ENCODE data around the gene LGR6. TPM values are rescaled to one million over a fixed set of nuclear protein-coding genes. Genes with fewer than 3 reads are reported as not detected.

Gene LGR6
- total RNA-seq, 1 donor from 2014 or later = not detected

GRCh38 chr1:202197653-202198365 is 4.2 kb downstream of the LGR6 start:
- H3K4me3 ChIP-seq (ENCODE audit: low read depth, low read length) = no peak overlapping the region
- no peaks in the 10 kb centered on the region for H3K36me3 ChIP-seq (ENCODE audit: control insufficient read depth, insufficient read depth, low read length)
- DNase-seq (ENCODE audit: low read depth) (no peak), FAIRE-seq (no peak)
- TF ChIP-seq, protein P1, sequence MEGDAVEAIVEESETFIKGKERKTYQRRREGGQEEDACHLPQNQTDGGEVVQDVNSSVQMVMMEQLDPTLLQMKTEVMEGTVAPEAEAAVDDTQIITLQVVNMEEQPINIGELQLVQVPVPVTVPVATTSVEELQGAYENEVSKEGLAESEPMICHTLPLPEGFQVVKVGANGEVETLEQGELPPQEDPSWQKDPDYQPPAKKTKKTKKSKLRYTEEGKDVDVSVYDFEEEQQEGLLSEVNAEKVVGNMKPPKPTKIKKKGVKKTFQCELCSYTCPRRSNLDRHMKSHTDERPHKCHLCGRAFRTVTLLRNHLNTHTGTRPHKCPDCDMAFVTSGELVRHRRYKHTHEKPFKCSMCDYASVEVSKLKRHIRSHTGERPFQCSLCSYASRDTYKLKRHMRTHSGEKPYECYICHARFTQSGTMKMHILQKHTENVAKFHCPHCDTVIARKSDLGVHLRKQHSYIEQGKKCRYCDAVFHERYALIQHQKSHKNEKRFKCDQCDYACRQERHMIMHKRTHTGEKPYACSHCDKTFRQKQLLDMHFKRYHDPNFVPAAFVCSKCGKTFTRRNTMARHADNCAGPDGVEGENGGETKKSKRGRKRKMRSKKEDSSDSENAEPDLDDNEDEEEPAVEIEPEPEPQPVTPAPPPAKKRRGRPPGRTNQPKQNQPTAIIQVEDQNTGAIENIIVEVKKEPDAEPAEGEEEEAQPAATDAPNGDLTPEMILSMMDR (IDR thresholded peaks at IDR 0.05; ENCODE audit: insufficient read depth, low read length, severe bottlenecking) = no peak
- H3K27me3 ChIP-seq (ENCODE audit: control insufficient read depth, insufficient read depth, low read length) = peaks cover 18% of the 10 kb centered on the region

- H3K36me3 ChIP-seq (ENCODE audit: control insufficient read depth, insufficient read depth, low read length) = no peaks in the 10 kb centered on the region
- no peak overlapping the region for H3K4me3 ChIP-seq (ENCODE audit: low read depth, low read length)
- no peak for DNase-seq (ENCODE audit: low read depth)
- TF ChIP-seq, protein P1 (IDR thresholded peaks at IDR 0.05; ENCODE audit: insufficient read depth, low read length, severe bottlenecking) = no peak
- FAIRE-seq = no peak
- H3K27me3 ChIP-seq (ENCODE audit: control insufficient read depth, insufficient read depth, low read length) = peaks cover 13% of the 10 kb centered on the region
These were observed 4.7 kb downstream of the LGR6 start for GRCh38 chr1:202198366-202198724.

DNA sequence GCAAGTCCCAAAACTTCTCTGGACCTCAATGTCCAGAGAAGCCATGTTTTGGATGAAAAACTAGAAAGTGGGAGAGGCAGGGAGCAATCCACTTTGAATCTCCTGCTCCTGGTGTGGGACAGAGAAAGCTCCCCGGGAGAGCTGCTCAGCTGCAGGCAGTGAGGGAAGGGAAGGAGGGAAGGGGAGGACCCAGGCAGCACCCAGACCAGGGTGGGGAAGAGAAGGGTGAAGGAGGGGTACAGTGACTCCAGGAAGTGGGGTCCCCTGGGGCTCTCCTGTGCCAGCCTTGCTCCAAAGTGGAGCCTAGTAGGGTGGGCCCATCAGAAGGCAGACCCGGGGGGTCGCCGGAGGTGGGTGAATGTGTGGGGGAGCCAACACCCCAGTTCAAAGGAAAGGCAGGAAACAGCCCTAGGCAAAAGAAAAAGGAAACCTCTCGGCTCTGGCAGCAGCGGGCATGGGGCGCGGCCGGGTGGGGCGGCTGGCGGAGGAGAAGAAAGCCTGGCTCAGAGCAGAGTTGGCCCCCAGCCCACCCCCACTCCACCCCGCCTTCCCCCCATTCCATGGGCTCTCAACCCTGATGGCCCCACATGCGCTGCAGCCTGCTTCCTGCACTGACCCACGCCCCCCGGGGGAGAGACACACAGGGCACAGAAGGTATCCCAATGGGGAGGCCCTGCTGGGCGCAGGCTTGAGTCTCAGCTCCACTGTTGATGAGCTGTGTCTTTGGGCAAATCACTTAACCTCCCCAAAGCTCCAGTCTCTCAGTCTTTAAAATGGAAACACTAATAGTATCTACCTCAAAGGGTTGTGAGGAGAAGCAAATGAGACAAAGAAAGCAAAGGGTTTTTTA is 5.7 kb downstream of the LGR6 start:
- no peak overlapping the region for H3K4me3 ChIP-seq (ENCODE audit: low read depth, low read length)
- H3K36me3 ChIP-seq (ENCODE audit: control insufficient read depth, insufficient read depth, low read length) = no peaks in the 10 kb centered on the region
- peaks cover 8% of the 10 kb centered on the region for H3K27me3 ChIP-seq (ENCODE audit: control insufficient read depth, insufficient read depth, low read length)
- DNase-seq (ENCODE audit: low read depth) (no peak), FAIRE-seq (no peak)
- TF ChIP-seq, protein P1 (IDR thresholded peaks at IDR 0.05; ENCODE audit: insufficient read depth, low read length, severe bottlenecking) = no peak

DNA sequence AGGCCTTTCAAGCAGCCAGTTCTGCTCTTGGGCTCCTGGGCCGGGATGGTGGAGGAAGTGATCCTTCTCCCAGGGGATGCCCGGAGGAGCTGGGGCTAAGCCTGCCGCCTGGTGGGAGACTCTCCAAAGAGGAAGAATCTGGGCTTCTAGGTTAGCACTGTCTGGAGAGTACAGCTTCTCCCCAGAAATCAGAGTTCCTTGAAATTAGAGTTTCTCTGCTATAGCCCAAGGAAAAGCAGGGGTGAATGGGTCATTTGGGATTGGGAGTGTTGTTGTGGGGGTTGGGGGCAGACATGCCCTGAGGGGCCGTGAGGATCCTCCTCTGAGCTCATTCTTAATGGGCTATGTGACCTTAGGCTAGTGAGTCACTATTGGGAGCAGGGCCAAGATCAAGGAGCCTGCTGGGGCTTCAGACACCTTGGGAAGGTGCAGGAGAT is 6.5 kb downstream of the LGR6 start:
- TF ChIP-seq, protein P1 (IDR thresholded peaks at IDR 0.05; ENCODE audit: insufficient read depth, low read length, severe bottlenecking) = no peak
- peaks cover 4% of the 10 kb centered on the region for H3K27me3 ChIP-seq (ENCODE audit: control insufficient read depth, insufficient read depth, low read length)
- FAIRE-seq (no peak), DNase-seq (ENCODE audit: low read depth) (peak; percentile 52)
- H3K36me3 ChIP-seq (ENCODE audit: control insufficient read depth, insufficient read depth, low read length) = no peaks in the 10 kb centered on the region
- H3K4me3 ChIP-seq (ENCODE audit: low read depth, low read length) = no peak overlapping the region

GRCh38 chr1:202200669-202201068 is 7.1 kb downstream of the LGR6 start:
- H3K27me3 ChIP-seq (ENCODE audit: control insufficient read depth, insufficient read depth, low read length) = peaks cover 2% of the 10 kb centered on the region
- no peak for DNase-seq (ENCODE audit: low read depth)
- no peak for FAIRE-seq

More at GRCh38 chr1:202200669-202201068, 7.1 kb downstream of the LGR6 start:
- no peak overlapping the region for H3K4me3 ChIP-seq (ENCODE audit: low read depth, low read length)
- H3K36me3 ChIP-seq (ENCODE audit: control insufficient read depth, insufficient read depth, low read length) = no peaks in the 10 kb centered on the region
- TF ChIP-seq, protein P1 (IDR thresholded peaks at IDR 0.05; ENCODE audit: insufficient read depth, low read length, severe bottlenecking) = no peak

All from bronchial epithelial cell (primary cell).